Body of pancreas (tissue), 4 donors: ENCODE measurements around the gene MVD. TPM values are rescaled to one million over a fixed set of nuclear protein-coding genes. Genes with fewer than 3 reads are reported as not detected.

Experiments used
- ATAC-seq: fragments of 150-250 bp; one replicate; pipeline ENCODE4 v1.9.1; 2016
- DNase-seq, 4 donors: peaks; one replicate each; pipeline ENCODE4 v3.0.0-alpha.2; 2019
- H3K27ac ChIP-seq, 4 donors: fragments of 200-600 bp; sonication (generic); 1 replicate in 3 of 4; 2 replicates in 1 of 4; pipeline versions ENCODE4 v1.5.1 to v1.6.1; 2016 to 2019; ENCODE audit warnings: mild to moderate bottlenecking in 1 of 4, mixed read lengths in 1 of 4, moderate library complexity in 1 of 4
- H3K27me3 ChIP-seq, 2 donors: fragments of 200-600 bp; sonication (generic); one replicate each; pipeline ENCODE4 v1.6.0; 2016; ENCODE audit warnings: mild to moderate bottlenecking in 1 of 2
- H3K36me3 ChIP-seq, 2 donors: fragments of 200-600 bp; sonication (generic); replicated peaks in 1 of 2; 2 replicates each; pipeline ENCODE4 v1.5.1; 2016; ENCODE audit warnings: low read depth in 2 of 2; ENCODE audit not compliant: insufficient read depth in 1 of 2
- H3K4me1 ChIP-seq: fragments of 200-600 bp; sonication (generic); one replicate; pipeline ENCODE4 v1.6.0; 2016
- H3K4me3 ChIP-seq, 2 donors: fragments of 200-600 bp; sonication (generic); 1 replicate in 1 of 2; 2 replicates in 1 of 2; pipeline ENCODE4 v1.5.1; 2016 to 2019
- H3K9me3 ChIP-seq, 3 donors: fragments of 200-600 bp; sonication (generic); 1 replicate in 2 of 3; 2 replicates in 1 of 3; pipeline ENCODE4 v1.5.1; 2016
- CTCF ChIP-seq, 7 experiments: fragments of 450-650 bp in 4 of 7; fragments of 200-600 bp in 3 of 7; sonication (generic) in 3 of 7; IDR thresholded peaks; one replicate each; pipeline ENCODE4 v1.5.1; 2016 to 2019; ENCODE audit warnings: antibody characterized with exemption in 7 of 7
- POLR2A ChIP-seq, 3 donors: fragments of 450-650 bp; IDR thresholded peaks; one replicate each; pipeline ENCODE4 v1.6.1; 2016; ENCODE audit warnings: antibody characterized with exemption in 3 of 3, mild to moderate bottlenecking in 2 of 3
- WGBS, 2 donors: methylation state at CpG; one replicate each; pipeline ENCODE4 v1.1.5; 2017; 5-methylcytosine and 5-hydroxymethylcytosine counted together
- intact Hi-C: fragments of 100-400 bp; cut with DNase I; formaldehyde crosslinking; loops from one replicate; pipeline ENCODE4 v1.15.1; 2023
- total RNA-seq, 2 donors: library from RNA; depleted of rRNA; stranded (reverse); fragments of >200 nt; gene quantifications; one replicate each; pipeline ENCODE4 v1.1.0, GENCODE V29; 2016

MVD gene
- total RNA-seq, 2 donors from 2014 or later, result 16.9 to 28.7 TPM

GRCh38 chr16:88684569-88685155, 21.8 kb upstream of the MVD start:
- WGBS, 2 donors, result 74% methylated on average over 14 of the region's 15 CpGs
- Histone ChIP-seq H3K4me3 (no peak overlapping the region), H3K4me1 (peaks cover 40% of the 10 kb centered on the region), H3K27ac (no peak overlapping the region), H3K36me3 (no peaks in the 10 kb centered on the region), H3K9me3 (no peaks in the 10 kb centered on the region), H3K27me3 (no peaks in the 10 kb centered on the region)
- ATAC-seq (no peak), DNase-seq (no peak)
- TF ChIP-seq CTCF (IDR thresholded peaks at IDR 0.05) (no peak), POLR2A (IDR thresholded peaks at IDR 0.05) (no peak)
- intact Hi-C loops, result loop anchor here (10.0 kb wide), 1 partner anchor 70 kb away; no protein-coding TSS in a partner anchor

GRCh38 chr16:88681709-88682451, 19.0 kb upstream of the MVD start:
- Histone ChIP-seq H3K4me1 (peaks cover 22% of the 10 kb centered on the region), H3K9me3 (no peaks in the 10 kb centered on the region), H3K27ac (peak overlapping the region in 2 of 4 donors; percentile 24 to 47), H3K36me3 (no peaks in the 10 kb centered on the region), H3K27me3 (no peaks in the 10 kb centered on the region), H3K4me3 (no peak overlapping the region)
- ATAC-seq, result no peak
- DNase-seq, result peak in 2 of 4 donors; percentile 36 to 72
- intact Hi-C loops, result loop anchor here (10.0 kb wide), 1 partner anchor 67 kb away; no protein-coding TSS in a partner anchor
- 57 to 64% methylated on average over 18 to 21 of the region's 21 CpGs for WGBS, 2 donors
- TF ChIP-seq CTCF (IDR thresholded peaks at IDR 0.05) (no peak), POLR2A (IDR thresholded peaks at IDR 0.05) (peak in 1 of 3 donors; percentile 12)

- no peak overlapping the region for H3K4me3 ChIP-seq
- no peaks in the 10 kb centered on the region for H3K36me3 ChIP-seq
- TF ChIP-seq CTCF (IDR thresholded peaks at IDR 0.05) (peak; percentile 17 to 55 (median 44)), POLR2A (IDR thresholded peaks at IDR 0.05) (no peak)
- H3K4me1 ChIP-seq, result peaks cover 17% of the 10 kb centered on the region
- H3K27me3 ChIP-seq, result no peaks in the 10 kb centered on the region
- ATAC-seq, result peak; percentile 41
- no peak overlapping the region for H3K27ac ChIP-seq
- WGBS, 2 donors, result 47 to 67% methylated on average over 15 to 27 of the region's 31 CpGs
- DNase-seq, result peak; percentile 50 to 69 (median 58)
- H3K9me3 ChIP-seq, result no peaks in the 10 kb centered on the region
- intact Hi-C loops, result loop anchor here (10.0 kb wide), 1 partner anchor 66 kb away; no protein-coding TSS in a partner anchor
Measured at GRCh38 chr16:88681084-88681680, 18.3 kb upstream of the MVD start.

GRCh38 chr16:88680554-88681083, 17.7 kb upstream of the MVD start:
- DNase-seq (no peak), ATAC-seq (no peak)
- WGBS, 2 donors, result 86 to 93% methylated on average over 5 of the region's 5 CpGs
- TF ChIP-seq CTCF (IDR thresholded peaks at IDR 0.05), result no peak
- no peak for TF ChIP-seq POLR2A (IDR thresholded peaks at IDR 0.05)
- peaks cover 11% of the 10 kb centered on the region for H3K4me1 ChIP-seq
- no peaks in the 10 kb centered on the region for H3K27me3 ChIP-seq
- H3K27ac ChIP-seq, result no peak overlapping the region
- no peaks in the 10 kb centered on the region for H3K9me3 ChIP-seq
- no peaks in the 10 kb centered on the region for H3K36me3 ChIP-seq
- intact Hi-C loops, result loop anchor here (10.0 kb wide), 1 partner anchor 66 kb away; no protein-coding TSS in a partner anchor
- no peak overlapping the region for H3K4me3 ChIP-seq
